ENCODE measurements around the gene KRTAP20-4. TPM values are rescaled to one million over a fixed set of nuclear protein-coding genes. Genes with fewer than 3 reads are reported as not detected.

The KRTAP20-4 gene
- total RNA-seq, 4 donors from 2014 or later = not detected

DNA sequence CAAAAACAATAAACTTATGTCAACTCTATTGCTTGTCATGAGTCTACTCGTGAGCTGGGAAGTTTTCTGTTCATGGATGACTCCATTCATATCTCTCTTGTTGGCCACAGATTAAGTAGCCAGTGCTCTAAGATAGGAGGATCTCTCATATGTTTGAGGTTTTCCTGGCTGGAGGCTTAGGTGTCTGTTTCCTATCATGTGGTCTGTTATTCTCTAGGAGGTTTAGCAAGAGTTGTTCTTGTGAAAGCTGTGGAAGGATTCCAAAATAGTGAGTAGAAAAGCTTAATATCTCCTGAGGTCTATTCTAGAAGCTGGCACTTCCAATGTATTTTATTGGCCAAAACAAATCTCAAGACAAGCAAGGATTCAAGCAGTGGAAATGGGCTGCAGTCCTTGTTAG, 8.8 kb downstream of the KRTAP20-4 start:
- H3K4me3 ChIP-seq (ENCODE audit: low read depth, poor library complexity, severe bottlenecking) = no peak overlapping the region
- TF ChIP-seq, protein P1, sequence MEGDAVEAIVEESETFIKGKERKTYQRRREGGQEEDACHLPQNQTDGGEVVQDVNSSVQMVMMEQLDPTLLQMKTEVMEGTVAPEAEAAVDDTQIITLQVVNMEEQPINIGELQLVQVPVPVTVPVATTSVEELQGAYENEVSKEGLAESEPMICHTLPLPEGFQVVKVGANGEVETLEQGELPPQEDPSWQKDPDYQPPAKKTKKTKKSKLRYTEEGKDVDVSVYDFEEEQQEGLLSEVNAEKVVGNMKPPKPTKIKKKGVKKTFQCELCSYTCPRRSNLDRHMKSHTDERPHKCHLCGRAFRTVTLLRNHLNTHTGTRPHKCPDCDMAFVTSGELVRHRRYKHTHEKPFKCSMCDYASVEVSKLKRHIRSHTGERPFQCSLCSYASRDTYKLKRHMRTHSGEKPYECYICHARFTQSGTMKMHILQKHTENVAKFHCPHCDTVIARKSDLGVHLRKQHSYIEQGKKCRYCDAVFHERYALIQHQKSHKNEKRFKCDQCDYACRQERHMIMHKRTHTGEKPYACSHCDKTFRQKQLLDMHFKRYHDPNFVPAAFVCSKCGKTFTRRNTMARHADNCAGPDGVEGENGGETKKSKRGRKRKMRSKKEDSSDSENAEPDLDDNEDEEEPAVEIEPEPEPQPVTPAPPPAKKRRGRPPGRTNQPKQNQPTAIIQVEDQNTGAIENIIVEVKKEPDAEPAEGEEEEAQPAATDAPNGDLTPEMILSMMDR (IDR thresholded peaks at IDR 0.05) = no peak
- TF ChIP-seq POLR2A (IDR thresholded peaks at IDR 0.05) = no peak
- 55 to 65% methylated on average over 1 of the region's 1 CpG for WGBS, 2 donors
- intact Hi-C loops (cut with DNase I; ENCODE audit: low total_unique reads) = no loop called here
- DNase-seq (ENCODE audit: low spot score in 2 of 2) = no peak

DNA sequence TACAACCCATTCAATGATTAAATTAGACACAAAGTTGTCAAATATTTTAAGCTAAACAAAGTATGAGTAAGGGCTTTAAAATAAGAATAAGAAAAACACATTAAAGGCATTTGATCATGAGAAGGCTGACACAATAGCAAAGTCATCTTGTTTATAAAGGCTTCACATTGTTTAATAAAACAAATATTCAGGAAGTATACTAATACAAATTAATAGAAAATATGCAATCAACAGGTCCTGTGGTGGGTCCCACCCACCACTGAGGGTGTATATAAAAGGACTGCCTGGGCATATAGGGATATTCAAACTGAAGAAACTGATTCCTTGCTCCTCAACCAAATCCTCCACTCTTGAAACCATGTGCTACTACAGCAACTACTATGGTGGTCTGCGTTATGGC, 14.5 kb downstream of the KRTAP20-4 start, which contains the start of gene KRTAP20-2:
KRTAP20-2 (plus strand) TSS at position 301 of the 400 bp plus-strand sequence; CDS start at position 359, 58 bp downstream.
- TF ChIP-seq, protein P1 (IDR thresholded peaks at IDR 0.05) = no peak
- no peak for TF ChIP-seq POLR2A (IDR thresholded peaks at IDR 0.05)
- intact Hi-C loops (cut with DNase I; ENCODE audit: low total_unique reads) = no loop called here
- DNase-seq (ENCODE audit: low spot score in 2 of 2) = no peak
- H3K4me3 ChIP-seq (ENCODE audit: low read depth, poor library complexity, severe bottlenecking) = no peak within 1 kb of the TSS
- 64 to 92% methylated on average over 1 of the region's 1 CpG for WGBS, 2 donors

DNA sequence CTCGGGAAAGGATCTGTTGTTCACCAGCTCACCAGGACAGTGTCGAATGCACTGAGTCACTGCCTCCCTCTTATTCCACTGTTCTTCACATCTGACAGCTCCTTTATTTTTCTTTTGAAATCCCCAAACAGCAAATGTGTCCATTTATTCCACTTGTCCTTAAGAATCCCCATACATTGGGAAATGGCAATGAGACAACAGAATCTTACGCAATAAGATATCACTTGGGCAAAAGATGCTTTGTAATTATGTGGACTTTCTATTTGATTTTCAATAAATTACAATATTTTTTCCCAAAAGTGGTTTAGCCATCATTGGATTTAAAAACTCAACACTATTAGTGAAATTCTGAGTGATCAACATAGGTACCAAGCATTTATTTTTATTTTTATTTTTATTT, 18.3 kb downstream of the KRTAP20-4 start:
- no peak for TF ChIP-seq POLR2A (IDR thresholded peaks at IDR 0.05)
- TF ChIP-seq, protein P1 (IDR thresholded peaks at IDR 0.05) = no peak
- no peak for DNase-seq (ENCODE audit: low spot score in 2 of 2)
- 82 to 88% methylated on average over 3 of the region's 3 CpGs for WGBS, 2 donors
- intact Hi-C loops (cut with DNase I; ENCODE audit: low total_unique reads) = no loop called here
- H3K4me3 ChIP-seq (ENCODE audit: low read depth, poor library complexity, severe bottlenecking) = no peak overlapping the region

DNA sequence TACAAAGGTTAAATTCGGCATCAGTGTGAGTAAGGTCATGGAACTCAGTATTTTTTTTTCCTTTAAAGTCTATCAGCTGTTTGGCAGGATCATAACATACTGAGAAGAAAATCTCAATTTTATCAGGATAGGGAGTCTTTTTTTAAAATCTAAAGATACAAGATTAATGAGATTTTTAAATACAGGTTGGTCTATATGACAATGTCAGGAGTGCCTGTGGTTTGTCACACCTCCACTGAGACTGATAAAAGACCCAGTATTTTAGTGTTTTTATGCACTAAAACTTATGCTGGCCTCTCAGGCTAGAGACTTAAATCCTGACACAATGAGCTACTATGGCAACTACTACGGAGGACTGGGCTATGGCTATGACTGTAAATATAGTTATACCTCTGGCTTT, 22.1 kb downstream of the KRTAP20-4 start, which contains the start of gene KRTAP20-3:
KRTAP20-3 (plus strand) TSS at position 301 of the 400 bp plus-strand sequence.
- 86 to 92% methylated on average over 2 of the region's 2 CpGs for WGBS, 2 donors
- no peak for TF ChIP-seq POLR2A (IDR thresholded peaks at IDR 0.05)
- TF ChIP-seq, protein P1 (IDR thresholded peaks at IDR 0.05) = no peak
- DNase-seq (ENCODE audit: low spot score in 2 of 2) = no peak
- no peak within 1 kb of the TSS for H3K4me3 ChIP-seq (ENCODE audit: low read depth, poor library complexity, severe bottlenecking)
- intact Hi-C loops (cut with DNase I; ENCODE audit: low total_unique reads) = no loop called here

DNA sequence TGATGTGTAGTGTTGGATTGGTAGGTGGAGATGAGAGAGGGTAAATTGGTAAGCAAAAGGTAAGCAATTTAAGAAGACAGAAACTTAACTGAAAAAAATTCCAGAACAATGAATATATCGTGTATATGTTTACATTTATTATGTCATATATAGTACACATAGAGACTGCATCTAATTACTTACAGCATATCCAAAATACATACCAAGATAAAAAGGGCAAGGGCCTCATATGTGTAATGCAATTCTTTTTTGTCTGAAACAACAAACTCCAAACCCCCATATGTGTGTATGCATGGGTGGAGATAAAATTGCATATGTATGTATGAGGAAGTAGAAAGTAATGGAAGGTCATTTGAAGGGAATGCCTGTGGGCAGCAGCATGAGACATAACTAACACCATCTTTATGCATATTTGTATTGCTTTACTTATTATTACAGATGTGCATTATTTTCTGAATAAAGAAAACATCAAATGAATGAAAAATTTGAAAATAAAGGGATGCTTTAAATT, 26.5 kb downstream of the KRTAP20-4 start:
- TF ChIP-seq, protein P1 (IDR thresholded peaks at IDR 0.05) = no peak
- no peak for TF ChIP-seq POLR2A (IDR thresholded peaks at IDR 0.05)
- DNase-seq (ENCODE audit: low spot score in 2 of 2) = no peak
- H3K4me3 ChIP-seq (ENCODE audit: low read depth, poor library complexity, severe bottlenecking) = no peak overlapping the region
- WGBS, 2 donors = 62 to 80% methylated on average over 1 of the region's 1 CpG
- intact Hi-C loops (cut with DNase I; ENCODE audit: low total_unique reads) = no loop called here

DNA sequence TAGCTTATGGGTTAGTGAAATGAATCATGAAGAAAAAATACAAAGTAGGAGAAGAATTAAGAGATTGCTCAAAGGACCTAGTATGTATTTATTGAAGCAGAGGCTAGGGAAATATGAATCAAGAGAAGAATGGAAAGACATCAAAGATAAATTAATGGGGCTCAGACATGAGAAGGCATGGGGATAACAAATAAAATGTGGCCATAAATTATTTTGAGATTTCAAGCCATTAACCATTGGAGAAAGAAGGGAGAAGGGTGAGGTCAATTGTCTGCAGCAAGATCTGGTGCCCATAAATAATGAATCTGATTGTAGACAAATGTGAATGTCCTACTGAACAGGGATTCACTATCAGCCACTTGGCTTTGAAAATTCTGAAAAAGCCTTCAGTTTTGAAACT, 32.5 kb downstream of the KRTAP20-4 start:
- no peak for DNase-seq (ENCODE audit: low spot score in 2 of 2)
- H3K4me3 ChIP-seq (ENCODE audit: low read depth, poor library complexity, severe bottlenecking) = no peak overlapping the region
- intact Hi-C loops (cut with DNase I; ENCODE audit: low total_unique reads) = no loop called here
- TF ChIP-seq, protein P1 (IDR thresholded peaks at IDR 0.05) = no peak
- no peak for TF ChIP-seq POLR2A (IDR thresholded peaks at IDR 0.05)

Data from lower leg skin (tissue), 4 donors.